Activated naive CD8-positive, alpha-beta T cell treated with anti-CD3 and anti-CD28 coated beads, Interleukin-2, amount 50 U/mL, for 16 hours (primary cell): ENCODE measurements around the gene CDK14.

Experiments
- DNase-seq: peaks from one replicate; pipeline ENCODE4 v3.0.0-alpha.2; 2020; ENCODE audit warnings: low read depth, low spot score

CDK14 gene

GRCh38 chr7:91088691-91089090 is 492.6 kb downstream of the CDK14 start:
- no peak for DNase-seq

GRCh38 chr7:91089382-91089963 is 493.4 kb downstream of the CDK14 start:
- no peak for DNase-seq

- no peak for DNase-seq
Measured at GRCh38 chr7:91090684-91091083, 494.6 kb downstream of the CDK14 start.

- no peak for DNase-seq
Measured at GRCh38 chr7:91091631-91092030, 495.5 kb downstream of the CDK14 start.

- no peak for DNase-seq
Measured at GRCh38 chr7:91093181-91093580, 497.1 kb downstream of the CDK14 start.

- DNase-seq, result no peak
Measured at GRCh38 chr7:91098566-91098965, 502.4 kb downstream of the CDK14 start.

GRCh38 chr7:91103363-91103762 is 507.2 kb downstream of the CDK14 start:
- no peak for DNase-seq

GRCh38 chr7:91107460-91107859 is 511.3 kb downstream of the CDK14 start:
- no peak for DNase-seq

- no peak for DNase-seq
Measured at GRCh38 chr7:91109200-91109599, 513.1 kb downstream of the CDK14 start.

- DNase-seq, result no peak
Measured at GRCh38 chr7:91112902-91113341, 516.8 kb downstream of the CDK14 start.

- no peak for DNase-seq
Measured at GRCh38 chr7:91114232-91114631, 518.1 kb downstream of the CDK14 start.

- no peak for DNase-seq
Measured at GRCh38 chr7:91126762-91127161, 530.6 kb downstream of the CDK14 start.

- no peak for DNase-seq
Measured at GRCh38 chr7:91127325-91127724, 531.2 kb downstream of the CDK14 start.

- DNase-seq, result no peak
Measured at GRCh38 chr7:91127959-91128358, 531.8 kb downstream of the CDK14 start.

- DNase-seq, result no peak
Measured at GRCh38 chr7:91128683-91129348, 532.7 kb downstream of the CDK14 start.

- DNase-seq, result no peak
Measured at GRCh38 chr7:91135300-91135699, 539.2 kb downstream of the CDK14 start.

GRCh38 chr7:91135703-91136430 is 539.7 kb downstream of the CDK14 start:
- no peak for DNase-seq

GRCh38 chr7:91137153-91137787 is 541.1 kb downstream of the CDK14 start:
- DNase-seq, result no peak

- no peak for DNase-seq
Measured at GRCh38 chr7:91137788-91138368, 541.8 kb downstream of the CDK14 start.

GRCh38 chr7:91140286-91140685 is 544.2 kb downstream of the CDK14 start:
- DNase-seq, result no peak

GRCh38 chr7:91140982-91141381 is 544.9 kb downstream of the CDK14 start:
- no peak for DNase-seq

- DNase-seq, result no peak
Measured at GRCh38 chr7:91142743-91143142, 546.6 kb downstream of the CDK14 start.
